Muscle layer of colon (tissue), 2 donors: Measurements from ENCODE around the gene SEC14L6.
"Not testable (repeated sequence)": the region's sequence is repeated elsewhere in the genome, so short reads cannot be mapped to it uniquely, and the experiment has no call there.

Source experiments
- H3K27ac ChIP-seq: one replicate; pipeline ENCODE4 v1.7.0; 2013; ENCODE audit warnings: low read depth, mild to moderate bottlenecking, low read length, moderate library complexity
- H3K27me3 ChIP-seq, 2 donors: one replicate each; pipeline ENCODE4 v1.7.0; 2013; ENCODE audit warnings: low read length in 2 of 2, mild to moderate bottlenecking in 2 of 2; ENCODE audit not compliant: insufficient read depth in 2 of 2, control insufficient read depth in 1 of 2
- H3K36me3 ChIP-seq: one replicate; pipeline ENCODE4 v1.7.0; 2013; ENCODE audit warnings: mild to moderate bottlenecking, low read length; ENCODE audit not compliant: insufficient read depth
- H3K4me1 ChIP-seq: one replicate; pipeline ENCODE4 v1.7.0; 2013; ENCODE audit warnings: mild to moderate bottlenecking, low read length; ENCODE audit not compliant: insufficient read depth
- H3K4me3 ChIP-seq, 2 donors: one replicate each; pipeline ENCODE4 v1.7.0; 2013; ENCODE audit warnings: low read length in 2 of 2, low read depth in 1 of 2, mild to moderate bottlenecking in 1 of 2, moderate library complexity in 1 of 2
- H3K9ac ChIP-seq: one replicate; pipeline ENCODE4 v1.7.0; 2013; ENCODE audit warnings: low read length
- H3K9me3 ChIP-seq: one replicate; pipeline ENCODE4 v1.7.0; 2013; ENCODE audit warnings: mild to moderate bottlenecking, low read length
- donor health status: abdominal sarcoma.
- donor health status: Adenocarcinoma of cecum.

Gene SEC14L6

GRCh38 chr22:30575859-30576258 lies 29.3 kb upstream of the SEC14L6 start:
- Histone ChIP-seq H3K36me3 (peaks cover 53% of the 10 kb centered on the region), H3K9ac (no peak overlapping the region), H3K27ac (no peak overlapping the region)

GRCh38 chr22:30574997-30575671 lies 28.6 kb upstream of the SEC14L6 start:
- H3K4me1 ChIP-seq = no peaks in the 10 kb centered on the region
- H3K27ac ChIP-seq = no peak overlapping the region
- H3K9ac ChIP-seq = no peak overlapping the region
- H3K9me3 ChIP-seq = no peaks in the 10 kb centered on the region
- no peak overlapping the region for H3K4me3 ChIP-seq
- H3K36me3 ChIP-seq = peaks cover 45% of the 10 kb centered on the region
- peaks cover 0 to 4% of the 10 kb centered on the region in 2 donors for H3K27me3 ChIP-seq

More at GRCh38 chr22:30575859-30576258, 29.3 kb upstream of the SEC14L6 start:
- Histone ChIP-seq H3K4me3 (no peak overlapping the region), H3K4me1 (no peaks in the 10 kb centered on the region), H3K9me3 (no peaks in the 10 kb centered on the region), H3K27me3 (peaks cover 0 to 6% of the 10 kb centered on the region in 2 donors)

- Histone ChIP-seq H3K4me3 (no peak within 1 kb of the TSS), H3K36me3 (peaks cover 37% of the 10 kb centered on the region), H3K4me1 (no peaks in the 10 kb centered on the region), H3K27ac (no peak within 1 kb of the TSS), H3K27me3 (peaks cover 0 to 4% of the 10 kb centered on the region in 2 donors), H3K9me3 (no peaks in the 10 kb centered on the region), H3K9ac (no peak within 1 kb of the TSS)
Observed at GRCh38 chr22:30574095-30574981, 27.8 kb upstream of the SEC14L6 start, which contains the start of gene GAL3ST1. GAL3ST1 (minus strand) TSS chr22:30574665; CDS start chr22:30557392, 17,273 bp downstream.

DNA sequence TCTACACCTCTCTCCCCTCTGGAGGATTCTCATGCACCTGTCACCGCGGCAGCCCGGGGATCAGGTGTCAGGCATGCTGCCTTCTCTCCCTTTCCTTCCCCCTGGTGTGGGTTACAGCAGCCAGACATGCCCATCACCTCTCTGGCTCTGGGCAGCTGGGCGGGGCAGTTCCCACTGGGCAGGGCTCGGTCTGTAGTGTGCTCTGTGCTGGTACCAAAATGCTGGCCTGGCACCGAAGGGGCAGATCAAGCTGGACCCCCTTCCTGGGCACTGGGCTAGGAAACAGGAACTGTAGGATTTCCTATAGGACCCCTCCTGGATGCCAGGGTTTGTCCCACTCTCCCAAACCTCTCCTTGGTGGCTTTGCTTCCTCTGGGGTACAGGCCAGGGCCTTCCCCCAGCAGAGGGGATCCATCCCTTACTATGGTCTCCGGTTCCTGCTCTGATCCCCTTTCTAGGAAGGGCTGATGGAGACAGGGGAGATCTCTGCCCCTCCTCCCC lies 27.1 kb upstream of the SEC14L6 start:
- Histone ChIP-seq H3K36me3 (peaks cover 31% of the 10 kb centered on the region), H3K27ac (no peak overlapping the region), H3K9ac (no peak overlapping the region), H3K27me3 (peaks cover 0 to 4% of the 10 kb centered on the region in 2 donors), H3K9me3 (no peaks in the 10 kb centered on the region), H3K4me1 (no peaks in the 10 kb centered on the region), H3K4me3 (no peak overlapping the region)

DNA sequence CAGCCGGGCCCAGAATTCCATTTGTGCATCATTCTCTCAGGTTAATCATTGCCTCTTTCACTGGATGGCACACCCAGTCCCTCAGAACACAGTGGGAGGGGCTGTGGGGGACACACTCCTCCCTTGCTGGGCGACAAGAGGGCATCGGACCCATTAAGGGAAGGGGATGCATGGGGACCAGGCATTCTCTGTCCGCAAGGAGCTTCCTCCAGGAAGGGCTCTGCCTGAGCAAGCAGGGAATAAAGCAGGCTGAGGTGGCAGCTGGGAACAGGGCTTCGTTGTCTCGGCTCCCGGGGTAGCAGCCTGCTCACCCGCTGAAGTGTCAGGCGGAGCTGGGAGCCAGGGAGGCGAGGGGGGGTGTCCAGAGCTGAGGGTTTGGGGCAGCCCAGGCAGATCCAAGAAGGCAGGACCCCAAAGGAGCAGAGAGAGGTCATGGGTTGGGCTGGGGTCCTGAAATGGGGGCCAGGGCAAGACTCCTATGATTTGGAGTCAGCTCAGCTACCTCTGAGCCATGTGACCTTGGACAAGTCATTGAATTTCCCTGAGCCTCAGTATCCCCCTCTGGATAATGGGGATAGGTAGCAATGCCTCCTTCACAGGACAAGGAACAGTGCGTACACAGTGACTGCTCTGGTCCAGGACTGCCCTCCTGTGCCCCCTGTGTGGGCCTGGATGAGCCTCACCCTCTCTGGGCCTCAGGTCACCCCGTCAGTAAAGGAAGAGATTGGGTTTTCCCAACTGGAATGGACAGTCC lies 26.5 kb upstream of the SEC14L6 start:
- peaks cover 0 to 4% of the 10 kb centered on the region in 2 donors for H3K27me3 ChIP-seq
- no peaks in the 10 kb centered on the region for H3K9me3 ChIP-seq
- no peak overlapping the region for H3K9ac ChIP-seq
- no peak overlapping the region for H3K27ac ChIP-seq
- peaks cover 24% of the 10 kb centered on the region for H3K36me3 ChIP-seq
- H3K4me3 ChIP-seq = no peak overlapping the region
- no peaks in the 10 kb centered on the region for H3K4me1 ChIP-seq

DNA sequence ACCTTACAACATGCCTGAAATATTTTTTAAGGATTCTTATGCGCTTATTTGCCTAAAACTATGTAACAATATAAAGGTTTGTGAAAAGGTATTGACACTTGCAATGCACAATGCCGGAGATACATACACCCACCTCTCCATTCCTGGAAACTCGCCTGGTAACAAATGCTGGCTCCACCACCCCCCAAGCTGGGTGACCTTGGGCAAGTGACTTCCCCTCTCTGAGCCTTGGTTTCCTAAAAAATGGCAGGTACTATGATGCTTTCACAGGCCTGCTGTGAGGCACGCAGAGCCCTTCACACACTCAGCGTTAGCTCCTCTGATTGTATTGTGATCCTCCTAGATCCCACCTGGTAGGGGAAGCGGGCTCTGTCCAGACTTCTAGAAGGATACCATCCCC lies 25.7 kb upstream of the SEC14L6 start:
- Histone ChIP-seq H3K36me3 (peaks cover 16% of the 10 kb centered on the region), H3K9ac (no peak overlapping the region), H3K27me3 (peaks cover 0 to 4% of the 10 kb centered on the region in 2 donors), H3K9me3 (no peaks in the 10 kb centered on the region), H3K4me3 (no peak overlapping the region), H3K27ac (no peak overlapping the region), H3K4me1 (no peaks in the 10 kb centered on the region)

DNA sequence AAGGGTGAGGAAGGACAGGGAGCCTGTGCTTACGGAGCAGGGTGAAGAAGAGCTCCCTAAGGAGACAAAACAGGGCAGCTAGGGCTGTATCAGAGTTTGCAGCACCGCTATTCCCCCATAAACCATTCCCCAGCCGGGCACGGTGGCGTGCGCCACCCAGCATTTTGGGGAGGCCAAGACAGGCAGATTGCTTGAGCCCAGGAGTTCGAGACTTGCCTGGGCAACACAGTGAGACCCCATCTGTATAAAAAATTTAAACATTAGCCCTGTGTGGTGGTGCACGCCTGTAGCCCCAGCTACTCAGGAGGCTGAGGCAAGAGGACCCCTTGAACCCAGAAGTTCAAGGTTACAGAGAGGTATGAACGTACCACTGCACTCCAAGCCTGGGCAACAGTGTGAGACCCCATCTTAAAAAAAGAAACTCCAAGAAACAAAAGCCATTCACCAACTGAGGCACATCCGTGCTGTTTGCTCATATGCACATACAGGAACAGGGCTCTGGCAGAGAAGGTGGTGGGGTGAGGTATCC lies 23.2 kb upstream of the SEC14L6 start:
- no peak overlapping the region for H3K4me3 ChIP-seq
- H3K4me1 ChIP-seq = no peaks in the 10 kb centered on the region
- no peaks in the 10 kb centered on the region for H3K9me3 ChIP-seq
- peaks cover 0 to 4% of the 10 kb centered on the region in 2 donors for H3K27me3 ChIP-seq
- no peaks in the 10 kb centered on the region for H3K36me3 ChIP-seq
- no peak overlapping the region for H3K27ac ChIP-seq
- no peak overlapping the region for H3K9ac ChIP-seq

DNA sequence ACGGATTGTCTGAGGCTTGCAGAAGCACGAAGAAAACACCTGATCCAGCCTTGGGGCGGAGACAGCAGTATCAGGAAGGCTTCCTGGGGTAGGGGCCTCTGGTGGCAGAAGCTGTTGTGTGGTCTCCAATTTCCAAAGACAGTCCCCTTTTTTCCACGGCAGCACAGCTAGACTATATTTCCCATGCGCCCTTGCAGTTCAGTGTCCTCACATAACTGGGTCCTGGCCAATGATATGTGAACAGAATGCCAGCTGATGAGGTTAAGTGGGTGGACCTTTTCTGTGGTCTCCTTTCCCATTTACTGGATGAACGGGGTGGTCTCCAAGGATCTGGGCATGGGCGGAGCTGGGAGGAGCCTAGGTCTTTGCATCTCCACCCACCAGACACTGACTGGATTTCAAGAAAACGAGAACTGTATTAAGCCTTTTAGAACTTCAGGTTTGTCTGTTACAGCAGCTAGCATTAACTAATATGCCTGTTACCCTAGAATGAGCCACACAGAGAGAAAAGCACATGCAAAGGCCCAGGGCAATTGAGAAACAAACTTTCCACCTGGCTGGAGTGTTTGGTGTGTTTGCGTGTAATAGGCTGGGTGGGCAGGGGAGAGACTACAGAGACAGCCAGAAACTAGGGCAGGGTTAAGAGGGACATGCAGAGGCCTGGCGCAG lies 21.7 kb upstream of the SEC14L6 start:
- no peaks in the 10 kb centered on the region for H3K9me3 ChIP-seq
- H3K4me1 ChIP-seq = no peaks in the 10 kb centered on the region
- H3K27ac ChIP-seq = no peak overlapping the region
- peaks cover 0 to 3% of the 10 kb centered on the region in 2 donors for H3K27me3 ChIP-seq
- H3K9ac ChIP-seq = no peak overlapping the region
- no peak overlapping the region for H3K4me3 ChIP-seq
- no peaks in the 10 kb centered on the region for H3K36me3 ChIP-seq

DNA sequence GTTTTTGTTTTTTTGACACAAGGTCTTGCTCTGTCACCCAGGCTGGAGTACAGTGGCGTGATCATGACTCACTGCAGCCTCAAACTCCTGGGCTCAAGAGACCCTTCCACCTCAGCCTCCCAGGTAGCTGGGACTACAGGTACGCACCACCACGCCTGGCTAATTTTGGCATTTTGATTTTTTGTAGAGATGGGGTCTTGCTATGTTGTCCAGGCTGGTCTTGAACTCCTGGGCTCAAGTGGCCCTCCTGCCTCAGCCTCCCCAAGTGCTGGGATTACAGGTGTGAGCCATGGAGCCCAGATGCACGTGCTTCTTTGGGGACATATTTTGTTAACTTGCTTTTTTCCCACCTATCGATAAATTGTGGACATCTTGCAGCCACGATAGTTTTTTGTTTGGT lies 20.7 kb upstream of the SEC14L6 start:
- H3K36me3 ChIP-seq, H3K9me3 ChIP-seq, H3K4me3 ChIP-seq, H3K27me3 ChIP-seq, H3K4me1 ChIP-seq, H3K9ac ChIP-seq, H3K27ac ChIP-seq: not testable (repeated sequence)

DNA sequence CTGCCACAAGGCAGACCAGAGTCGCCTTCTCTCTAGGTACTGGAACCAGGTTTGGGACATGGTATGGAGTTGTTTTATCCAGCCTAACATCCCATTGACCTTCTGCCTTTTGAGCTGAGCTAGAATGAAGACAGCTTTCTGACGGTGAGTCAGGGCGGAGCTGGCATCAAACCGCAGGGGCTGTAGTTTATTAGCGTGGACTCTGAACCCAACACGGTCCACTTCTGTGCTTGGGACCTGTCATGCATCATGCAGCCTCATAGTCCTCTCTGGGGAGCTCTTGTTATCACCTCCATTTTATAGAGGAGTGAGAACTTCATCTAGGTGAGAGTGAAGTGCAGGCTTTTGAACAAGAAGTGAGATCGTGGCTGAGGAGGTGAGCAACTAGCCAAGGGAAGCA lies 19.6 kb upstream of the SEC14L6 start:
- no peaks in the 10 kb centered on the region for H3K9me3 ChIP-seq
- no peaks in the 10 kb centered on the region for H3K4me1 ChIP-seq
- H3K4me3 ChIP-seq = no peak overlapping the region
- H3K27ac ChIP-seq = no peak overlapping the region
- H3K27me3 ChIP-seq = peaks cover 0 to 8% of the 10 kb centered on the region in 2 donors
- no peaks in the 10 kb centered on the region for H3K36me3 ChIP-seq
- no peak overlapping the region for H3K9ac ChIP-seq
